ENCODE data around the gene GPR6. TPM values are rescaled to one million over a fixed set of nuclear protein-coding genes. Genes with fewer than 3 reads are reported as not detected.

Gene GPR6
- total RNA-seq, 2 donors from 2014 or later = not detected

DNA sequence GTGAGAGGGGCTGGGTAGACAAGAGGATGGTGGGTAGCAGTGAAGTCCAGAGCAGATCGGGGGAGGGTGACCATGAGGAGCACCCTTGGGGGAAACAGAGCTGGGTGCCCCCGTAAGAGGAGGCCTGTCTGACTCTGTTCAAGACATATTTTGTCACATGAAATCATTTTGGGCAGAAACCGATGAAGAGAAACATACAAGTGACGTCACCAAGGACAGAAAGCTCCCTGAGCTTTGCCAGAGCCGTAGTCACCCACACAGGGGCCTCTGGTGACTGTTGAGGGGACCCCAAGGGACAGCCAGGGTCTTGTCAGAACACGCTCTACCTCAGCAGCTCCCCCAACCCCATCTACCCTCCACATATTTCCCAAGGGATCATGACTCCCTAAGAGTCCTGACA lies 39.2 kb downstream of the GPR6 start:
- Histone ChIP-seq H3K27me3 (replicated peaks; ENCODE audit: insufficient read depth) (no peaks in the 10 kb centered on the region), H3K4me3 (no peak overlapping the region), H3K27ac (no peak overlapping the region), H3K4me1 (ENCODE audit: control insufficient read depth in 1 of 2, low read depth in 2 of 2) (no peaks in the 10 kb centered on the region), H3K9me3 (no peaks in the 10 kb centered on the region), H3K36me3 (no peaks in the 10 kb centered on the region)
- no peak for ATAC-seq (ENCODE audit: insufficient number of reproducible peaks, low FRiP score, low read depth)
- TF ChIP-seq, protein P1, sequence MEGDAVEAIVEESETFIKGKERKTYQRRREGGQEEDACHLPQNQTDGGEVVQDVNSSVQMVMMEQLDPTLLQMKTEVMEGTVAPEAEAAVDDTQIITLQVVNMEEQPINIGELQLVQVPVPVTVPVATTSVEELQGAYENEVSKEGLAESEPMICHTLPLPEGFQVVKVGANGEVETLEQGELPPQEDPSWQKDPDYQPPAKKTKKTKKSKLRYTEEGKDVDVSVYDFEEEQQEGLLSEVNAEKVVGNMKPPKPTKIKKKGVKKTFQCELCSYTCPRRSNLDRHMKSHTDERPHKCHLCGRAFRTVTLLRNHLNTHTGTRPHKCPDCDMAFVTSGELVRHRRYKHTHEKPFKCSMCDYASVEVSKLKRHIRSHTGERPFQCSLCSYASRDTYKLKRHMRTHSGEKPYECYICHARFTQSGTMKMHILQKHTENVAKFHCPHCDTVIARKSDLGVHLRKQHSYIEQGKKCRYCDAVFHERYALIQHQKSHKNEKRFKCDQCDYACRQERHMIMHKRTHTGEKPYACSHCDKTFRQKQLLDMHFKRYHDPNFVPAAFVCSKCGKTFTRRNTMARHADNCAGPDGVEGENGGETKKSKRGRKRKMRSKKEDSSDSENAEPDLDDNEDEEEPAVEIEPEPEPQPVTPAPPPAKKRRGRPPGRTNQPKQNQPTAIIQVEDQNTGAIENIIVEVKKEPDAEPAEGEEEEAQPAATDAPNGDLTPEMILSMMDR (IDR thresholded peaks at IDR 0.05) = no peak
- DNase-seq (ENCODE audit: low spot score) = no peak

DNA sequence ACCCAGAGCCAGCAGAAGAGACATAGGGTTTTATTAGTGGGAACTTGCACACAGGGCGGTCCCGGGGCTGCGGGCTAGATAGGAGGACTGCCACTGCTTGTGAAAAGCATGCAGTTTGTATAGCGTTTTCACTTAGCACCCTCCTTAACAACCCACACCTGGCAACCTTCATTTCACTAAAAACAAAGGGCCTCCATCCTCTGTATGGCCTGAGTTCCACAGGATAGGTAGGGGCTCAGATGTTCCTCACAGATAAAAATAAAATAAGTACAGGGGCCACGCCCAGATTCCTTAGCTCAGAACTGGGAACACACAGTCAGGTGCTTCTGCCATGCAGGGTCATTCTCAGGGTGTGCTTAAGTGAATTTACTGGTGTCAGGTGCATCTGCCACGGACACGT lies 39.8 kb downstream of the GPR6 start:
- TF ChIP-seq, protein P1 (IDR thresholded peaks at IDR 0.05) = no peak
- no peak for DNase-seq (ENCODE audit: low spot score)
- Histone ChIP-seq H3K4me3 (no peak overlapping the region), H3K27ac (no peak overlapping the region), H3K9me3 (no peaks in the 10 kb centered on the region), H3K36me3 (no peaks in the 10 kb centered on the region), H3K27me3 (replicated peaks; ENCODE audit: insufficient read depth) (no peaks in the 10 kb centered on the region), H3K4me1 (ENCODE audit: control insufficient read depth in 1 of 2, low read depth in 2 of 2) (no peaks in the 10 kb centered on the region)
- no peak for ATAC-seq (ENCODE audit: insufficient number of reproducible peaks, low FRiP score, low read depth)

DNA sequence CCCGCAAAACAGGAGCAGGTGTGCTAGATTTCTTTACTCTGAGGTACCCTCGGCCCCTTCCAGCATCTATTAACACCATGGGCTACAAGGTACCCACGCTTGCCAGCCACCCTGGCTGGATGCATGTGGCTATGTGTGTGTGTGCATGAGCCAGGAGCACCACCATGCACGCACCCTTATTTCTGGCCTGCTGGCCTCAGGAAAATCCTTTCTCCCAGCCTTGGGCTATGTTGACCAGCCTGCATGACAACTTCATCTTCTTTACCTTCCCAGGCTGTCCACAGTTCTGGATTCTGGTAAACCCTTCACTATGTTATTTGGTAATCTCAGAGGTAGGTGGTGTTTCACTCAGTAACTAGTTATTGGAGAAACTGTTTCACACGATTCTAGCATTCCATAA lies 40.4 kb downstream of the GPR6 start:
- Histone ChIP-seq H3K4me1 (ENCODE audit: control insufficient read depth in 1 of 2, low read depth in 2 of 2) (no peaks in the 10 kb centered on the region), H3K4me3 (no peak overlapping the region), H3K27me3 (replicated peaks; ENCODE audit: insufficient read depth) (no peaks in the 10 kb centered on the region), H3K27ac (no peak overlapping the region), H3K36me3 (no peaks in the 10 kb centered on the region), H3K9me3 (no peaks in the 10 kb centered on the region)
- ATAC-seq (ENCODE audit: insufficient number of reproducible peaks, low FRiP score, low read depth) = no peak
- TF ChIP-seq, protein P1 (IDR thresholded peaks at IDR 0.05) = no peak
- DNase-seq (ENCODE audit: low spot score) = no peak

DNA sequence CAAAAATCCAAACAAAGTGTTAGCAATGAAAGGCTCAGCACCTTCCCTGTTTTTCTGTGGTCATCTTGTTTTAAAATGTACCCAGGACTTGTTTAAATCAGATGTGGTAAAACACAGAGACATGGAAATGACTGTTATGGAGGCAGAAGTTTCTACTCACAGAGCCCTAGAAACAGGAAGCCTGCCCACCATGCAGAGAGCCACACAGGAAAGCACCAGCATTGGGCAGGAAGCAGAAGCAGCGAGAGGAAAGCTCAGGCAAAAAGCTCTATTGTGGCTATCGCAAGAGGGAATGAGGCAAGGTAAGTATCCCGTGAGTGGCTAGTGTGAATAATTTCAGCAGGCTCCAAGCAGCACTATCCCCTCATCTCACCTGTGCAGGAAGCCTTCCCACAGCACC lies 42.8 kb downstream of the GPR6 start:
- no peaks in the 10 kb centered on the region for H3K9me3 ChIP-seq
- H3K36me3 ChIP-seq = no peaks in the 10 kb centered on the region
- H3K27ac ChIP-seq = no peak overlapping the region
- H3K27me3 ChIP-seq (replicated peaks; ENCODE audit: insufficient read depth) = no peaks in the 10 kb centered on the region
- TF ChIP-seq, protein P1 (IDR thresholded peaks at IDR 0.05) = no peak
- no peaks in the 10 kb centered on the region for H3K4me1 ChIP-seq (ENCODE audit: control insufficient read depth in 1 of 2, low read depth in 2 of 2)
- no peak for DNase-seq (ENCODE audit: low spot score)
- ATAC-seq (ENCODE audit: insufficient number of reproducible peaks, low FRiP score, low read depth) = no peak
- no peak overlapping the region for H3K4me3 ChIP-seq

DNA sequence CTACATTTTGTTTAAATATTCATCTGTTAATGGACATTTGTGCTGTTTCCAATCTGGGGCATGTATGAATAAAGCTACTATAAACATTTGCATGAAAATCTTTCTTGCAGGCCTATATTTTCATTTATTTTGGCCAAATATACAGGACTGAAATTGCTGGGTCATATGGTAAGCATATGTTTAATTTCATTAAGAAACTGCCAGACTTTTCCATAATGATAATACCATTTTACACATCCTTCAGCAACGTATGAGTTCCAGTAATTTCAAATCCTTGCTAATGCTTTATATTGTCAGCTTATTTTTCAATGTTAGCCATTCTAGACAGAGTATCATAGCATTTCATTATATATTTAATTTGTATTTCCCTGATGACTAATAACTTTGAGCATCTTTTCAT lies 51.0 kb downstream of the GPR6 start:
- DNase-seq (ENCODE audit: low spot score) (no peak), ATAC-seq (ENCODE audit: insufficient number of reproducible peaks, low FRiP score, low read depth) (no peak)
- no peaks in the 10 kb centered on the region for H3K36me3 ChIP-seq
- TF ChIP-seq, protein P1 (IDR thresholded peaks at IDR 0.05) = no peak
- H3K9me3 ChIP-seq = no peaks in the 10 kb centered on the region
- H3K27ac ChIP-seq = no peak overlapping the region
- no peaks in the 10 kb centered on the region for H3K27me3 ChIP-seq (replicated peaks; ENCODE audit: insufficient read depth)
- H3K4me1 ChIP-seq (ENCODE audit: control insufficient read depth in 1 of 2, low read depth in 2 of 2) = no peaks in the 10 kb centered on the region
- H3K4me3 ChIP-seq = no peak overlapping the region

Other genes with a start within 250 kb of the GPR6 start
- gene WASF1, start 201.4 kb downstream of the GPR6 start, total RNA-seq = 10 to 100 TPM in 1 of 2 donors, 1 to 10 TPM in 1; 4.9 to 21.8 TPM
- gene CDC40, start 202.1 kb downstream of the GPR6 start, total RNA-seq = 10 to 100 TPM; 11.2 to 22.2 TPM

Measured in thoracic aorta (tissue), 2 donors.